NCI-H1694 (cell line): ENCODE data around the gene TXNDC16.
"Not testable (repeated sequence)": the region's sequence is repeated elsewhere in the genome, so short reads cannot be mapped to it uniquely, and the experiment has no call there.

Source experiments
- DNase-seq: peaks from one replicate; lab custom pipeline; 2025; lab: John Stamatoyannopoulos, UW

Gene TXNDC16

DNA sequence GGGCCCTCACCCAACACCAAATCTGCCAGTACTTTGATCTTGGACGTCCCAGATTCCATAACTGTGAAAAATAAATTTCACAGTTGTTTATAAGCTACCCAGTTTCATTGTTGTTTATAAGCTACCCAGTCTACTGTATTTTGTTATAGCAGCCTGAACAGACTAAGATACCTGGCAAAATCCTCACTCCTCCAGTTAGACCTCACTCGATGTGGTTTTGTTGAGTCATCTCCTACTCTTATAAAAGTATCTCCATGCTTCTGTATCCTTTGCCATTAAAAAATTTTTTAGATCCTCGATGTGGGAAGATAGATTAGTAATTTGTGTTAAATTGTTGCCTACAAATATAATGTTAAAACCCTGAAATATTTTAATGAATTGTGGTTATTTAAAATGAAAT lies 16.0 kb downstream of the TXNDC16 start:
- no peak for DNase-seq

DNA sequence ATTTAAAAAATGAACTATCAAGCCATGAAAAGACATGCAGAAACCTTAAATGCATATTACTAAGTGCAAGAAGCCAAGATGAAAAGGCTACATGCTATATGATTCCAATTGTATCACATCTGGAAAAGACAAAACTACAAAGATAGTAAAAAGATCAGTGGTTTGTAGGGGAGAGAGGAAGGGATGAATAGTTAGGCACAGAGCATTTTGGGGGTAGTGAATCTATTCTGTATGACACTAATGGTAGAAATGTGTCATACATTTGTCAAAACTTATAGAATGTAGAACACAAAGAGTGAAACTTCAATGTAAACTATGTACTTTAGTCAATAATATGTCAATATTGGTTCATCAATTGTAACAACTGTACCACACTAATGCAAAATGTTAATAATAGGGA lies 20.8 kb downstream of the TXNDC16 start:
- DNase-seq = no peak

DNA sequence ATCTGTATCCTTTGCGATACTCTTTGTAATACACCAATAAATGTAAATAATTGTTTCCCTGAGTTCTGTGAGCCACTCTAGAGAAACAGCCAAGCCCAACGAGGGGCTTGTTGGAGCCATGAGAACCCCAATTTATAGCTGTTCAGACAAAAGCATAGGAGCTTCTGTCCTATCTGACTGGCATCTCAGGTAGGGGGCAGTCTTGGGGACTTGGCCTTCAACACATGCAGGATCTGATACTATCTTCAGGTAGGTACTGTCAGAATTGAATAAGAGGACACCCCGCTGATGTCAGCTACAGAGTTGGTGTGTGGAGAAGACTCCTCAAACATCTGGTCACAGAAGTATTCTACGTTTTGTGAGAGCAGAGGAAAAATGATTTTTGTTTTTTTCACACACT lies 25.3 kb downstream of the TXNDC16 start:
- DNase-seq = no peak

DNA sequence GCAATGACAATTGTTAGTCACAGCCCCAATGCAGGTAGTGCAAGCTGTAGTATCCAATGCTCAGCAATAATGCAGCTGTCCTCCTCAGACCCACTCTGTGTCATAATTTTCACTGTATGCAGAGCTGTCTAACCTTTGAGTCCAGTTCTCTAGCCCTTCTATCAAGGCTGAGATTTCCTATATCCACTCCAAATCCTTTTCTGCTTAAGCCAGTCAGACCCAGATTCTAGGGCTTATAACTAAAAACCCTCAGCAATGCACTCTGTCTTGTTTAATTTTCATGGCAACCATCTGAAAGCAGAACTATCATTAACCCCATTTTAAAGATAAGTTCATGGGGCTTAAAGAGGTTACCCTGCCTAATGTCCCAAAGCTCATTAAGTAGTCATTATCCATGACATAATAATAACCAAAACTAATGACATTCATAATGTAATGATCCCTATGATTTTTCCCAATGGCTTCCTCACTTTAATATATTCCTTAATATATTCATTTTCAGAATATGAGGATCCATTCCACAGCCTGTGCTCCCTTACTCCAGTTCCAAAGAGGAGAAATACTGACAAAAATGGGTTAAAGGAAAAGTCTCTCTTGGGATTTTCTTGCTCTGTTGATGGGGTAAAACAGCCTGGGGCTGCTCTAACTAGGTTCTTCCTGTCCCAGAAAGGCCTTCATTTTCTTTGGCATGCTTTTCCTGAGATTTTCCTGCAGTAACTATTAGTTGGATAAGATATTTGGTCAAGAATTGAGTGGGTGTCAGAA lies 29.5 kb downstream of the TXNDC16 start:
- no peak for DNase-seq

DNA sequence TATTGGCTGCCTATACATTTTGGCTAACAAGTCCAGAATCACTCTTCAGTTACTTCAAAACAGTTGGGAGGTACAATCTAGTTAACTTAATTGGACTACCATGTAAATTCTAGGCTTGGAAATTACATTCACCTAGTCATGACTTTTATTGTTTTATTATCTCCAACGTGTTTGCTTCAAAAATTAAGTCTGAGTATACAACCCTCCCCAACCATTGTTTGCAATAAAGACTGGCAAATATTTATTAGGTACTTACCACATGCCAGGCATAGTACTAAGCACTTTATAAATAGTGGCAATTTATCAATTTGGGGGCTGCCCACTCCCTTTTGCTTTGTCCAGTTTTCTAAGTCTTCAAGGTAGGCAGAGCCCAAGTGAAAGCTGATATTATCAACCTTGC lies 30.3 kb downstream of the TXNDC16 start:
- DNase-seq = no peak

DNA sequence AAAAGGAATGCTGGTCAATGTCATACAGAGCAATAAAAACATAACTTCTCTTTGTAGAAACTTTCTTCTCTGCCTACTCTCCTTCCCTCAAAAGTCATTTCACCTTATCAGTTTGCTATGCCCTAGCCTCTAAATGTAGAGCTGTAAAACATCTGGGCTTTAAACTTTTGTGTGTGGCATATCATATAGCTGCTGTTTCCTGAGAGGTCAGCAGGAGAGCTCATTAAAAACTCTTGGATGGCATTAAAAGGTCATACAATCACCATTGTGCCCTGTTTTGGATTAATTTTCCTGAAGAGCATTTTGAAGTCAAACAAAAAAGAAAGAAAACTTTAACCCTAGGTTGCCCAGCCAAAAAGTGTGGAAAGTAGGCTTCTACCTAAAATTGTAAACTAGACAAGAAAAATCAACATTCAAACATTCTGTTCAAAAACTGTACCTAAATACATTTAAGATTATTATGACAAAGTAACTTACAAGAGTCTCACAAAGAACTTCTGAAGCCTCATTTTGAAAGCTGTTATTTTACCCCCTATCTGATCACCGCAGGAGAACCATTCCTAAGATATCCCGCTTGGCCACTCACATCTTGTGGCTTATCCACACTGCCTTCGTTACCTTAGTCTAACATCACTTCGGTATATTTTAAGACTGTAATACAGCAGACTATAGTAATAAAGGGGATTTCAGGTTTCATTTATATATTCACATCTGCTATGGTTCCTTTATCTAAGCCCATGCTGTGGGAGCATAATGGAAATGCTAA lies 38.1 kb downstream of the TXNDC16 start:
- no peak for DNase-seq

GRCh38 chr14:52513249-52513648 lies 39.1 kb downstream of the TXNDC16 start:
- no peak for DNase-seq

- DNase-seq = no peak
Measured at GRCh38 chr14:52494444-52494843, 57.9 kb downstream of the TXNDC16 start.

DNA sequence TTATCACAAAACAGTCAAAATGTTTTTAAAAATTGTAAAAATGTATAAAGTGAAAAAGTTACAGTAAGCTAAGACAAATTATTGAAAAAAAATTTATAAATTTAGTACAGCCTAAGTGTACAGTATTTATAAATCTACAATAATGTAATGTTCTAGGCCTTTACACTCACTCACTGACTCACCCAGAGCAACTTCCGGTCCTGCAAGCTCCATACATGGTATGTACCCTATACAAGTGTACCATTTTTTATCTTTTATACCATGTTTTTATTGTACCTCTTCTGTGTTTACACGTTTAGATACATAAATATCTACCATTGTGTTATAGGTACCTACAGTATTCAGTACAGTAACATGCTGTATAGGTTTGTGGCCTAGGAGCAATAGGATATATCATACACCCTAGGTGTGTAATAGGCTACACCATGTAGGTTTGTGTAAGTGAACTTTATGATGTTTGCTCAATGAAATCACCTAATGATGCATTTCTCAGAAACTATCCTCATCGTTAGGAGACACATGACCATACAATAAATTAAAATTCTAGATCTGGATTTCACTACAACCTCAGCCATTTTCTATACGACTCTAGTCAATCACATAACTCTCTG lies 66.8 kb downstream of the TXNDC16 start:
- DNase-seq = no peak

GRCh38 chr14:52481864-52482263 lies 70.4 kb downstream of the TXNDC16 start:
- no peak for DNase-seq

DNA sequence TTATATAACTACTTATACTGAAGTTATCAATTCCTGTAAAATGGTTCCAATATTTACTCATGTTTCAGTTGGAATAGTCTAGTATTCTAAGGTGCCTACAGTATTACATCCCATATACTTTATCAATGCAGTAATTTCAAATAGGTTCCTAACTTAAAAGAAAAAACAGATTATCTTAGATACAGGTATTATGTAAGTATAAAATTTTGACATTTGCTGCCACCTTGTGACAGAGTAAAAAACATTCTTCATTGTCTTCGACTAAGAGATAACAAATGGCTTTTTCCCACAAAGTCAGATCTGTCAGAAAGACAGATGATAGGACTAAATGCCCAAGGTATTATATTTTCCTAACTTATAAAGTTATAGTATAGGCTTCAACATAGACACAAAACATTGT lies 78.7 kb downstream of the TXNDC16 start:
- DNase-seq = peak; percentile 18

DNA sequence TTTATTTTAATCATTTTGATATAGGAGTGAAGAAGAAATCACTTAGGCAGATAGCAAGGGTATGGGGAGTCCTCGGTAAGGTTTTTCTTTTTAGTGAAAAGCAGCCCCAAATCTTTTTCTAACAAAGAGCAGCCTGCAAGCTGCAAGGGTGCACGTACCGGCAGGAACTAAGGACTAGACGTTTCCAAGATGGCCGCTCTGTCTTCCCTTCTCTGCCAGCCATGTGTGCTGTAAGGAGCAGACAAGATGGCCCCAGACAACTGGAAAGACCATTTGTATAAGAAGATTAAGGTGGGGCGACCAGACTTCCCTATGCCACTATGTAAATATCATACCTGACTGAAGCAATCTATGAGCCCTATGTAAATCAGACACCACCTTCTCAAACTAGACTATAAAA lies 79.6 kb downstream of the TXNDC16 start:
- no peak for DNase-seq

GRCh38 chr14:52472251-52472650 lies 80.1 kb downstream of the TXNDC16 start:
- DNase-seq = not testable (repeated sequence)

GRCh38 chr14:52467515-52468266 lies 84.6 kb downstream of the TXNDC16 start:
- no peak for DNase-seq

- no peak for DNase-seq
Measured at GRCh38 chr14:52464175-52464574, 88.1 kb downstream of the TXNDC16 start.

- no peak for DNase-seq
Measured at GRCh38 chr14:52463375-52463774, 88.9 kb downstream of the TXNDC16 start.

DNA sequence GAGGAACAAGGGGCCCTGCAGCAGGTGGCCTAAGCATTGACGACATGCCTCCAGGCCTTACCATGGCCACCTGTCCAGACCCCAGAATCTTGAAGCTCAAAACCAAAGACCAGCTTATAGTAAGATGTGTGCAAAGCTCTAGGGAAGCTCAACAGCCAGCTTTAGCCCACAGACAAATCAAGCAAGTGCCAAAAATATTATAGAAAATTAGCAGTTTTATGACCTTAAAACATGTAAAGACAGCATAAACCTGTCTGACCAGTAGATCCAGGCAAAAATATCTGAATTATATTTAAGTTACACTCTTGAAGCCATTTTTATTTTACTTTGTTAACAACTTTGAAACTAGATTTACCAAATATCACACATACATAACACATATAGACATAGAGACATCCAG lies 90.6 kb downstream of the TXNDC16 start:
- no peak for DNase-seq

- DNase-seq = no peak
Measured at GRCh38 chr14:52458721-52459085, 93.6 kb downstream of the TXNDC16 start.

DNA sequence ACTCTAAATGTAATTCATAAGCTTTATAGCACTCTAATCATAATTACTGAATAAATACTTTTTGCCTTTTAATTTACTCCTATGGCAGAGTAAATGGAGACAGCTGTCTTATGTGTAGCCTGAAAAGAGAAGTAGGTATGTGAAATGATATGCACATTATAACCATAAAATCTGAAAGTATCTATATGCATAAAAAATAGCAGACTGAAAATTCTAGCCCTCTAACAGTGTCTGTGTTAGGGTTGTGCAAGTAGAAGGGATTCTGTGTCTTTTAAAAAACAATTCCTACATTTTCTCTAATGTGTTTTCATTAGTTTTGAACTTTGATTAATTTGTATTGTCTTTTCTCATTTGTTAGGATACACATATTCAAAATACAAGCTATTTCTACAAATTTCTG lies 94.9 kb downstream of the TXNDC16 start:
- DNase-seq = no peak

DNA sequence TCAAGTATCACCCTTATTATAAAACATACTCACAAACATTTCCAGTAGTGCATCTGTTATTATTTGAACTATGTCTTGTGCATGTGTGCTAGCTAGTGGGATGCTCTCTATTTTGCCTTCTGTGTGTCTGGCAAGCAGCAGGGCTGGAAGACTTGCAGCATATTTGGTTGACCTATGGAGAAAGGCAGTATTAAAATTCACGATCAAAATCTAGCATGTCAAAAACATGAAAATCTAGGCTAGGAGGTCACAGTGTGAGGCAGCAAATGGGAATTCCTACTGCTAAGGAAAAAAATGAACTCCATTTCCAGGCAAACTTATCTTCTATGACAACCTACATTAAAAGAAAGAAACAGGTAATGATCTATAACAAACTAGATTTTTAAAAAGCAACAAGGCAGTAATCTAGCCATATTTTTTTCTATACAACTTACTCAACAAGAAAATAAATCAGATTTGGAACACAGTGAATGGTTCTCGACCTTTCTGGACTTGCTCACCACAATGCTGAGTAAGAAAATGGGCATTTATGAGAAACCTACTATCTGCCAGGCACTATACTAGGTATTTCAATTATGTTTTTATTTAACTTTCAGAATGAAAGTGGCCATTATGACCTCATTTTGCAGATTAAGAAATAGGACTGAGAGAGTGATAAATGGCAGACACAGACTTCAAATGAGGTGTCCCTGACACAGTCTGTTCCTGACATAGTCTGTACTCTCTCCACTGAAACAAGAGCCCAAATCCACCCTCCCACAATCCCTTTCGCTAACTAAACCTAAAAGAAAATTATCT lies 96.8 kb downstream of the TXNDC16 start:
- no peak for DNase-seq

DNA sequence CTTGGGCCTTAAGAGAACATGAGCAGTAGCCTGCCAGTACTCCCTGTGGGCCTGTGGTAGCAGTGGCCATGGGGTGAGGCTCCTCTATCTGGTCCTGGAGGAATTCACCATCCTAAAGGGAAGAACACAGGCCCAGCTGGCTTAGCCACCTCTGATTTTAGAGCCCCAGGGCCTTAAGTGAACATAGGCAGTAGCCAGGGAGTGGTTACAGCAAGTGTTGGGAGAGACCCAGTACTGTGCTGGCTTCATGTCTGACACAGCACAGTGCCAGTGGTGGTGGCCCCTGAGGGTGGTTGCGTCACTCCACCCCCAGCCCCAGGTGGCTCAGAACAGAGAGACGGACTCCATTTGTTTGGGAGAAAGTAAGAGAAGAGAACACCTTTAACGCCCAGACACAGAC lies 105.1 kb downstream of the TXNDC16 start:
- no peak for DNase-seq

DNA sequence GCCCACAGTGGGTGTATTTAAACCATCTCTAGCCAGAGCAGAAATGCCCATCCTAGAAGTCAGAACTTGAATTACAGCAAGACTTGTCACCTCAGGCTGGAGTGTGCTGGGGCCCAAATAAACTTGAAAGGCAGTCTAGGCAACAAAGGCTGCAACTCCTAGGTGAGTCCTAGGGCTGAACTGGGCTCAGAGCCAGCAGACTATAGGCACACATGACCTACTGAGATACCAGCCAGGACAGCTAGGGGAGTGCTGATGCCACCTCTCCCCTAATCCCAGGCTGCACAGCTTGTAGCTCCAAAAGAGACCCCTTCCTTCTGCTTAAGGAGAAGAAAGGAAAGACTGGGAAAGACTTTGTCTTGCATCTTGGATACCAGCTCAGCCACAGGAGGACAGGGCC lies 106.0 kb downstream of the TXNDC16 start:
- no peak for DNase-seq
